Measurements from ENCODE around the gene SLC12A2. TPM values are rescaled to one million over a fixed set of nuclear protein-coding genes. Genes with fewer than 3 reads are reported as not detected.
A peak's percentile ranks its signal among the peaks of the same experiment; 100 is the strongest.

Gene SLC12A2
- polyA plus RNA-seq, 1 donor (not counting 4 experiments of a cell fraction or from before 2014, with no cell fraction given): 15.5 TPM

DNA sequence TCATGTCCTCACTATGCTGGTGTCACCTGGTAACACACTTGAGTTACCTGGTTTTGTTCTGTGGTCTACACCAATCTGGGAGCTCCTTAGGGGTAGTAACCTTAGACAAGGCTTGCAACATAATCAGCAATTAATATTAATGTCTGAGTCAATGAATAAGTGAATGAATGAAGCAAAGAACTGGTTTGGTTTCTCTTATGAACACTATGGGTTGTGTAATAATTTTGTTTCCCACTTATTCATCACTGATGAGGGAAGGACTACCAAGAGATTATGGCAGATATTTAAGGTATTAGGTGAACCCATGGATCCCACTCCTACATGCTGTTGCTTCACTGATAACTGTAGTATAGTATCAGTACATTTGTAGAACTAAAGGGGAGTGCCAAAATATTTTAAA is 116.0 kb downstream of the SLC12A2 start:
- no peak overlapping the region for H3K4me3 ChIP-seq (ENCODE audit: control insufficient read depth in 2 of 3, extremely low read depth in 1 of 3, insufficient read depth in 2 of 3, low read depth in 1 of 3, low read length in 3 of 3)
- TF ChIP-seq, protein P1, sequence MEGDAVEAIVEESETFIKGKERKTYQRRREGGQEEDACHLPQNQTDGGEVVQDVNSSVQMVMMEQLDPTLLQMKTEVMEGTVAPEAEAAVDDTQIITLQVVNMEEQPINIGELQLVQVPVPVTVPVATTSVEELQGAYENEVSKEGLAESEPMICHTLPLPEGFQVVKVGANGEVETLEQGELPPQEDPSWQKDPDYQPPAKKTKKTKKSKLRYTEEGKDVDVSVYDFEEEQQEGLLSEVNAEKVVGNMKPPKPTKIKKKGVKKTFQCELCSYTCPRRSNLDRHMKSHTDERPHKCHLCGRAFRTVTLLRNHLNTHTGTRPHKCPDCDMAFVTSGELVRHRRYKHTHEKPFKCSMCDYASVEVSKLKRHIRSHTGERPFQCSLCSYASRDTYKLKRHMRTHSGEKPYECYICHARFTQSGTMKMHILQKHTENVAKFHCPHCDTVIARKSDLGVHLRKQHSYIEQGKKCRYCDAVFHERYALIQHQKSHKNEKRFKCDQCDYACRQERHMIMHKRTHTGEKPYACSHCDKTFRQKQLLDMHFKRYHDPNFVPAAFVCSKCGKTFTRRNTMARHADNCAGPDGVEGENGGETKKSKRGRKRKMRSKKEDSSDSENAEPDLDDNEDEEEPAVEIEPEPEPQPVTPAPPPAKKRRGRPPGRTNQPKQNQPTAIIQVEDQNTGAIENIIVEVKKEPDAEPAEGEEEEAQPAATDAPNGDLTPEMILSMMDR (optimal IDR thresholded peaks at IDR 0.05 in 1 of 3, IDR thresholded peaks at IDR 0.05 in 1 of 3, conservative IDR thresholded peaks at IDR 0.05 in 1 of 3; ENCODE audit: extremely low read depth in 1 of 3, insufficient read depth in 2 of 3, low read length in 3 of 3): no peak
- TF ChIP-seq EZH2 (IDR thresholded peaks at IDR 0.05; ENCODE audit: low read length): no peak
- no peaks in the 10 kb centered on the region for H3K27me3 ChIP-seq (ENCODE audit: control insufficient read depth, extremely low read depth, insufficient read depth, low read length)
- H3K4me2 ChIP-seq (ENCODE audit: control insufficient read depth, extremely low read depth, insufficient read depth, low read depth, low read length): no peak overlapping the region
- no peak overlapping the region for H3K27ac ChIP-seq (ENCODE audit: control insufficient read depth, insufficient read depth, low read length)
- no peak for FAIRE-seq
- no peaks in the 10 kb centered on the region for H3K79me2 ChIP-seq (ENCODE audit: control insufficient read depth, insufficient read depth, low read length)
- H3K9me1 ChIP-seq (ENCODE audit: control insufficient read depth, extremely low read depth, insufficient read depth, low read length): no peaks in the 10 kb centered on the region
- dilution Hi-C loops (cut with MboI; ENCODE audit: extremely low pct_ligation_motif_present, low sequenced_read_pairs): no loop called here
- peaks cover 3% of the 10 kb centered on the region for H3K4me1 ChIP-seq (ENCODE audit: control insufficient read depth, extremely low read depth, insufficient read depth, low read length)
- no peaks in the 10 kb centered on the region for H3K36me3 ChIP-seq (ENCODE audit: control insufficient read depth in 2 of 2, extremely low read depth in 1 of 2, insufficient read depth in 2 of 2, low read length in 2 of 2)
- H3K9ac ChIP-seq (ENCODE audit: control insufficient read depth, extremely low read depth, insufficient read depth, low read length): no peak overlapping the region
- no peak overlapping the region for H2AFZ ChIP-seq (ENCODE audit: control insufficient read depth, low read length)
- H3K9me3 ChIP-seq (ENCODE audit: control insufficient read depth, low read depth, low read length): no peaks in the 10 kb centered on the region
- DNase-seq (ENCODE audit: low read depth, low spot score): no peak
- H4K20me1 ChIP-seq (ENCODE audit: control insufficient read depth, extremely low read depth, insufficient read depth, low read length): no peaks in the 10 kb centered on the region

DNA sequence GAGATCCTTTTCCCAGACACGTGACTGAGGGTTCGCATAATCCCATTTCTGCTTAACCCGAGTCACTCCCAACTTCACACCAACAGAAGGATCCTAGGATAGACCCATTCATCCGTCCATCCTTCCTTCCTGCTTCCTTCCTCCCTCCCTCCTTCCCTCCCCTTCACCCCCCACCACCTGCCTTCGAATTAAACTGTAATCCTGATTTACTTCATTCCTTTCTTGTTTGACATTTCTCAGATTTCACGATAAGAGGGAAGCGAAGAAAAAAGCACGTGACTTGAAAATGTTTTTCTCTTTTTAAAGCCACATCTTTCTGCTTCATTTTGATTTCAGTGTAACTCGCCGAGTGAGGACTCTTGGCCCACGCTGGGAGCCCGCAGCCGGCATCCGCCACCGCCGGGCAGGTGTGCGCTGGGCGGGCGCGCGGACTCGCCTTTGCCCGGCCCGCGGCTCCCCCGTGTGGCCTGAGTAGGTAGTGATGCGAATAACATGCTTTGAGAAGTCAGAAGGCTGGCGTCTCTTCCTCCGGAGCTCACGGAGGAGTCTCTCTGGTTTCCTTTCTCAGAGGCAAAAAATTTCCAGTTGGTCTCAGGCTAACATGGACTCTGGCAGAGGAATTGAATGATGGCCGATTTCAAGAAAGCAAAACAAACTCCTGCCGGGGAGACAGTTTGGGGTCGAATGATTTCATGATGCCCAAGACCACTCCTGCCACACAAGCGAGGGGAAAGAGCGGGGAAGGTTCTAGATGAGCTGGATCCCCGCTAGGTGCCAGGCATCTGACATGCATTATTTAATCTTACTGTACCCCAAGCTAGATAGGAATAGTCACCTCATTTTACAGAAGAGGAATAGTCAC is 117.7 kb downstream of the SLC12A2 start:
- FAIRE-seq (no peak), DNase-seq (ENCODE audit: low read depth, low spot score) (no peak)
- no peaks in the 10 kb centered on the region for H3K9me1 ChIP-seq (ENCODE audit: control insufficient read depth, extremely low read depth, insufficient read depth, low read length)
- H4K20me1 ChIP-seq (ENCODE audit: control insufficient read depth, extremely low read depth, insufficient read depth, low read length): no peaks in the 10 kb centered on the region
- H3K36me3 ChIP-seq (ENCODE audit: control insufficient read depth in 2 of 2, extremely low read depth in 1 of 2, insufficient read depth in 2 of 2, low read length in 2 of 2): no peaks in the 10 kb centered on the region
- H3K4me1 ChIP-seq (ENCODE audit: control insufficient read depth, extremely low read depth, insufficient read depth, low read length): peaks cover 3% of the 10 kb centered on the region
- dilution Hi-C loops (cut with MboI; ENCODE audit: extremely low pct_ligation_motif_present, low sequenced_read_pairs): no loop called here
- peak overlapping the region; percentile 78 for H3K4me2 ChIP-seq (ENCODE audit: control insufficient read depth, extremely low read depth, insufficient read depth, low read depth, low read length)
- H3K4me3 ChIP-seq (ENCODE audit: control insufficient read depth in 2 of 3, extremely low read depth in 1 of 3, insufficient read depth in 2 of 3, low read depth in 1 of 3, low read length in 3 of 3): peak overlapping the region in 2 of 3 experiments; percentile 43 to 47
- no peaks in the 10 kb centered on the region for H3K79me2 ChIP-seq (ENCODE audit: control insufficient read depth, insufficient read depth, low read length)
- no peaks in the 10 kb centered on the region for H3K9me3 ChIP-seq (ENCODE audit: control insufficient read depth, low read depth, low read length)
- H3K9ac ChIP-seq (ENCODE audit: control insufficient read depth, extremely low read depth, insufficient read depth, low read length): no peak overlapping the region
- H3K27ac ChIP-seq (ENCODE audit: control insufficient read depth, insufficient read depth, low read length): no peak overlapping the region
- H3K27me3 ChIP-seq (ENCODE audit: control insufficient read depth, extremely low read depth, insufficient read depth, low read length): no peaks in the 10 kb centered on the region
- TF ChIP-seq EZH2 (IDR thresholded peaks at IDR 0.05; ENCODE audit: low read length): no peak
- TF ChIP-seq, protein P1 (optimal IDR thresholded peaks at IDR 0.05 in 1 of 3, IDR thresholded peaks at IDR 0.05 in 1 of 3, conservative IDR thresholded peaks at IDR 0.05 in 1 of 3; ENCODE audit: extremely low read depth in 1 of 3, insufficient read depth in 2 of 3, low read length in 3 of 3): peak; percentile 71 to 91 (median 77)
- H2AFZ ChIP-seq (ENCODE audit: control insufficient read depth, low read length): no peak overlapping the region

Data from keratinocyte (primary cell).